CD8-positive, alpha-beta memory T cell (primary cell): ENCODE data around the gene KIF6. TPM values are rescaled to one million over a fixed set of nuclear protein-coding genes. Genes with fewer than 3 reads are reported as not detected.
"Not testable (repeated sequence)": the region's sequence is repeated elsewhere in the genome, so short reads cannot be mapped to it uniquely, and the experiment has no call there.

Source experiments
- CTCF ChIA-PET: fragments of 350-600 bp; sonication (Branson Sonifier 250); formaldehyde crosslinking; loops from one replicate; lab custom pipeline; 2021; ENCODE audit warnings: antibody characterized with exemption; lab: Charles Lee
- POLR2A ChIA-PET: fragments of 350-600 bp; sonication (Branson Sonifier 250); formaldehyde crosslinking; loops from one replicate; lab custom pipeline; 2021; ENCODE audit warnings: antibody characterized with exemption; lab: Charles Lee
- DNase-seq, 5 donors: peaks; one replicate each; pipeline versions ENCODE4 v3.0.0 to v3.0.0-alpha.2; 2020 to 2022; ENCODE audit warnings: mixed read lengths in 1 of 5
- H3K27ac ChIP-seq: one replicate; pipeline ENCODE4 v1.7.0; 2013; ENCODE audit warnings: low read depth, mild to moderate bottlenecking, low read length, moderate library complexity
- H3K27me3 ChIP-seq: 2 replicates; pipeline ENCODE4 v1.7.0; 2013; ENCODE audit warnings: low read length, mild to moderate bottlenecking; ENCODE audit not compliant: insufficient read depth, poor library complexity, severe bottlenecking
- H3K36me3 ChIP-seq: 2 replicates; pipeline ENCODE4 v1.7.0; 2013; ENCODE audit warnings: mild to moderate bottlenecking, low read length, moderate library complexity; ENCODE audit not compliant: insufficient read depth
- H3K4me1 ChIP-seq: 2 replicates; pipeline ENCODE4 v1.7.0; 2013; ENCODE audit warnings: mild to moderate bottlenecking, low read length, moderate library complexity; ENCODE audit not compliant: insufficient read depth
- H3K4me3 ChIP-seq: 2 replicates; pipeline ENCODE4 v1.7.0; 2013; ENCODE audit warnings: mild to moderate bottlenecking, low read length
- H3K9me3 ChIP-seq: 2 replicates; pipeline ENCODE4 v1.7.0; 2013; ENCODE audit warnings: mild to moderate bottlenecking, low read length
- H3K27ac Mint-ChIP-seq, 8 donors: one replicate each; pipeline ENCODE4 v1.8.0; 2020 to 2021; ENCODE audit warnings: mixed read lengths in 8 of 8, mild to moderate bottlenecking in 6 of 8, inconsistent platforms in 3 of 8, moderate library complexity in 3 of 8
- H3K27me3 Mint-ChIP-seq, 2 donors: one replicate each; pipeline ENCODE4 v1.8.0; 2020 to 2021; ENCODE audit warnings: mixed read lengths in 2 of 2, mild to moderate bottlenecking in 1 of 2, moderate library complexity in 1 of 2
- H3K36me3 Mint-ChIP-seq, 3 donors: one replicate each; pipeline ENCODE4 v1.8.0; 2020 to 2021; ENCODE audit warnings: mixed read lengths in 3 of 3, inconsistent platforms in 1 of 3, mild to moderate bottlenecking in 1 of 3
- H3K4me1 Mint-ChIP-seq, 3 donors: one replicate each; pipeline ENCODE4 v1.8.0; 2020 to 2021; ENCODE audit warnings: mixed read lengths in 3 of 3, inconsistent platforms in 1 of 3, mild to moderate bottlenecking in 1 of 3
- H3K4me3 Mint-ChIP-seq, 7 donors: one replicate each; pipeline ENCODE4 v1.8.0; 2020 to 2021; ENCODE audit warnings: mixed read lengths in 7 of 7, mild to moderate bottlenecking in 6 of 7, moderate library complexity in 4 of 7, inconsistent platforms in 2 of 7
- H3K9me3 Mint-ChIP-seq, 5 donors: one replicate each; pipeline ENCODE4 v1.8.0; 2020 to 2022; ENCODE audit warnings: mixed read lengths in 5 of 5, mild to moderate bottlenecking in 3 of 5, moderate library complexity in 2 of 5, inconsistent platforms in 1 of 5
- polyA plus RNA-seq: library from polyadenylated mRNA; unstranded; fragments of 300-500 nt; fragmentation: Illumina TruSeq; gene quantifications from one replicate; pipeline ENCODE4 v1.2.3, GENCODE V29; 2021
- total RNA-seq, 2 experiments: library from RNA; stranded (reverse); gene quantifications; one replicate each; pipeline ENCODE4 v1.2.3, GENCODE V29; 2021

KIF6 gene
- total and polyA plus RNA-seq, 3 experiments from 2014 or later = 0.22 TPM; not detected in 1

- no peaks in the 10 kb centered on the region for H3K36me3 ChIP-seq
- ChIA-PET CTCF (no interaction called here), POLR2A (no interaction called here)
- no peaks in the 10 kb centered on the region for H3K27me3 ChIP-seq
- H3K9me3 ChIP-seq = no peaks in the 10 kb centered on the region
- Mint-ChIP-seq H3K9me3 (peaks cover 0 to 4% (median 0%) of the 10 kb centered on the region in 5 donors), H3K27me3 (peaks cover 5 to 18% of the 10 kb centered on the region in 2 donors), H3K4me1 (no peaks in the 10 kb centered on the region), H3K27ac (no peak overlapping the region), H3K4me3 (no peak overlapping the region), H3K36me3 (no peaks in the 10 kb centered on the region)
- no peaks in the 10 kb centered on the region for H3K4me1 ChIP-seq
- DNase-seq = no peak
- H3K4me3 ChIP-seq = no peak overlapping the region
- H3K27ac ChIP-seq = no peak overlapping the region
These were observed 6.4 kb upstream of the KIF6 start for GRCh38 chr6:39731565-39731964.

DNA sequence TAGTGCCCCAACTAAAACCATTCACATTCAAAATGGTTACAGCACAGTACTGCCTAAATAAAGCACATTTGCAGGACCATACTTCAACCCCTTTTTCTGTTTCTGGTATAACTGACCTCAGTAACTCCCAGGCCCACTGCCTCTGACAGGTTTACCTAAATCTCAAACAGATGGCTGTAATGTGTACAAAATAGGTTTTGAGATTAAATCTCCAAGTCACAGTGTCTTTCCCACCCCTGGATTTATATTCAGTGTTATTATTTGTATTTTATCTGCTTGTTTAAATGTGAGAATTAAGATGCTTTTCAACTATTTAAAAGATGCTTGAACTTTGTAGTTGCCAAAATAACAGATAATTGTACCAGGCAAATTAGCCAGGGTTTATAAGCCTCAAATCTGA is 4.7 kb upstream of the KIF6 start:
- ChIA-PET POLR2A (no interaction called here), CTCF (no interaction called here)
- no peaks in the 10 kb centered on the region for H3K27me3 ChIP-seq
- DNase-seq = no peak
- H3K4me1 Mint-ChIP-seq = no peaks in the 10 kb centered on the region
- no peak overlapping the region for H3K4me3 Mint-ChIP-seq
- H3K36me3 Mint-ChIP-seq = no peaks in the 10 kb centered on the region
- H3K9me3 Mint-ChIP-seq = peaks cover 0 to 4% (median 0%) of the 10 kb centered on the region in 5 donors
- H3K27me3 Mint-ChIP-seq = peaks cover 5 to 22% of the 10 kb centered on the region in 2 donors
- no peaks in the 10 kb centered on the region for H3K9me3 ChIP-seq
- H3K36me3 ChIP-seq = no peaks in the 10 kb centered on the region
- H3K27ac ChIP-seq = no peak overlapping the region
- no peak overlapping the region for H3K4me3 ChIP-seq
- H3K27ac Mint-ChIP-seq = no peak overlapping the region
- H3K4me1 ChIP-seq = no peaks in the 10 kb centered on the region

- Histone ChIP-seq H3K36me3 (no peaks in the 10 kb centered on the region), H3K4me1 (peaks cover 5% of the 10 kb centered on the region), H3K9me3 (no peaks in the 10 kb centered on the region), H3K27me3 (no peaks in the 10 kb centered on the region), H3K27ac (no peak overlapping the region), H3K4me3 (no peak overlapping the region)
- peaks cover 0 to 4% (median 2%) of the 10 kb centered on the region in 5 donors for H3K9me3 Mint-ChIP-seq
- no peaks in the 10 kb centered on the region for H3K36me3 Mint-ChIP-seq
- peaks cover 0 to 5% (median 2%) of the 10 kb centered on the region in 3 donors for H3K4me1 Mint-ChIP-seq
- H3K4me3 Mint-ChIP-seq = peak overlapping the region in 3 of 7 donors; percentile 7 to 86 (median 9)
- DNase-seq = no peak
- ChIA-PET CTCF (no interaction called here), POLR2A (no interaction called here)
- peaks cover 0 to 22% of the 10 kb centered on the region in 2 donors for H3K27me3 Mint-ChIP-seq
- no peak overlapping the region for H3K27ac Mint-ChIP-seq
These were observed 407 bp upstream of the KIF6 start for GRCh38 chr6:39725632-39725997.

- H3K4me1 Mint-ChIP-seq, H3K27ac ChIP-seq, H3K9me3 ChIP-seq, H3K36me3 Mint-ChIP-seq, H3K27ac Mint-ChIP-seq, H3K4me3 ChIP-seq, DNase-seq, CTCF ChIA-PET, H3K27me3 ChIP-seq, H3K36me3 ChIP-seq, H3K9me3 Mint-ChIP-seq, POLR2A ChIA-PET, H3K4me3 Mint-ChIP-seq, H3K4me1 ChIP-seq: not testable (repeated sequence)
- peaks cover 0 to 25% of the 10 kb centered on the region in 2 donors for H3K27me3 Mint-ChIP-seq
These were observed 1.9 kb downstream of the KIF6 start for GRCh38 chr6:39723350-39723749.

GRCh38 chr6:39714802-39715201 is 10.4 kb downstream of the KIF6 start:
- no peak for DNase-seq
- H3K36me3 Mint-ChIP-seq = no peaks in the 10 kb centered on the region
- H3K4me3 Mint-ChIP-seq = no peak overlapping the region
- CTCF ChIA-PET = no interaction called here
- Histone ChIP-seq H3K27me3 (no peaks in the 10 kb centered on the region), H3K4me3 (no peak overlapping the region), H3K36me3 (no peaks in the 10 kb centered on the region), H3K27ac (no peak overlapping the region), H3K4me1 (no peaks in the 10 kb centered on the region), H3K9me3 (no peaks in the 10 kb centered on the region)
- H3K27ac Mint-ChIP-seq = no peak overlapping the region
- H3K9me3 Mint-ChIP-seq = peaks cover 0 to 5% (median 0%) of the 10 kb centered on the region in 5 donors
- POLR2A ChIA-PET = no interaction called here
- H3K4me1 Mint-ChIP-seq = no peaks in the 10 kb centered on the region
- H3K27me3 Mint-ChIP-seq = peaks cover 0 to 17% of the 10 kb centered on the region in 2 donors

DNA sequence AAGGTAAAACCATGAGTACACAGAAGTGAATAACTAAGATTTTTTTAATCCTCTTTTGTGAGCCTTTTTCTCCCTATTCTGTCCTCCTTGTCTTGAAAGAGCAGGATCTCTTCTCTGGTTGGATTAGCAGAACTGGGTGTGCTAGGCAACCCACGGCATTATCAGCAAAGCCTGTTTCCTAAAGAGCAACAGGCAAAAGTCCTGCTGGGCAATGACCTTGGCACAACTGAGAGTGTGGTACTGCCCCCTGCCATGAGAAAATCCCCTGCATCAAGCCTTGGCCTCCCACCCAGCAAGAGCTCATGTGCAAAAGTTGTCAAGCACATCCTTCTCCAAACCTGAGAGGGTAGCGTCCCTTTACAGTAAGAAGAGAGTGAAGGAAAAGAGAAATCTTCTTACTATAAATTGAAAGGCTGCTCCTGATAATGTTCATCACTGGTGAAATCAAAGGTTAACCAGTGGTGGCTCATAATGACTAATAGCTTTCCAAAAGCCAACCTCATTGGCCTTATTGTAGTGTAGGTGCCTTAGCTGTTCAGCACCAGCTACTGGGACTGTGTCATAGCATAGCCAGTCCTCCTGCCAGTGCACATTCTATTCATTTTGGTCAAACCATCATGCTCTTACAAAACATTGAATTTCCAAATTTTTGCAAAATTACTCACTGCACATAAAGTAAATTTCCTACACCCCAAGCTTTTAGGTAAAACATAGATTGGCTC is 17.1 kb downstream of the KIF6 start:
- ChIA-PET POLR2A (no interaction called here), CTCF (no interaction called here)
- H3K27me3 ChIP-seq = no peaks in the 10 kb centered on the region
- Mint-ChIP-seq H3K27ac (peak overlapping the region in 1 of 8 donors; percentile 64), H3K4me3 (no peak overlapping the region), H3K9me3 (peaks cover 0 to 3% (median 0%) of the 10 kb centered on the region in 5 donors), H3K36me3 (no peaks in the 10 kb centered on the region), H3K27me3 (peaks cover 0 to 32% of the 10 kb centered on the region in 2 donors), H3K4me1 (no peaks in the 10 kb centered on the region)
- H3K36me3 ChIP-seq = no peaks in the 10 kb centered on the region
- no peak overlapping the region for H3K4me3 ChIP-seq
- H3K4me1 ChIP-seq = no peaks in the 10 kb centered on the region
- no peaks in the 10 kb centered on the region for H3K9me3 ChIP-seq
- H3K27ac ChIP-seq = no peak overlapping the region
- DNase-seq = no peak

DNA sequence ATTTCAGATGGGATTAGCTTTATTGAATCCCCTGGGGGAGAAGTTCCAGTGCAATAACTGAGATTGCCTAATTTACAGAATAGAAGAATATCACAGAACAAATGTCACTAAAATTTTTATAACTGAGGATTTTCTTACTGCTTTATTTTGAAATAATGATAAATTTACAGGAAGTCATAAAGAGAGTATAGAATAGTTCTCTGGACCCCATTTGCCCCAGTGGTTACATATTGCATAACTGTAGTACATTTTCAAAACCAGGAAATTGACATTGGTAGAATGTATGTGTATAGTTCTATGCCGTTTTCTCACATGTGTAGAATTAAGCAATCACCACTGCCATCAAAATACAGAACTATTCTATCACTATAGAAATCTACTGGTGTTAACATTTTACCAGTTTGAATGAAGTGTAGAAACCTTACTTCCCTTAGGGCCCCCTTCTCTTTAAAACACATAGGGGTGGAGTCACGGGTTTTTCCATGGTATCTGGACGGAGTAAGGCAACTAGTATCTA is 18.3 kb downstream of the KIF6 start:
- H3K9me3 Mint-ChIP-seq = peaks cover 0 to 3% (median 0%) of the 10 kb centered on the region in 5 donors
- no peaks in the 10 kb centered on the region for H3K36me3 Mint-ChIP-seq
- Histone ChIP-seq H3K4me1 (no peaks in the 10 kb centered on the region), H3K9me3 (no peaks in the 10 kb centered on the region), H3K36me3 (no peaks in the 10 kb centered on the region), H3K27ac (no peak overlapping the region), H3K4me3 (no peak overlapping the region), H3K27me3 (no peaks in the 10 kb centered on the region)
- ChIA-PET POLR2A (no interaction called here), CTCF (no interaction called here)
- peaks cover 0 to 33% of the 10 kb centered on the region in 2 donors for H3K27me3 Mint-ChIP-seq
- no peak overlapping the region for H3K27ac Mint-ChIP-seq
- no peak for DNase-seq
- H3K4me3 Mint-ChIP-seq = no peak overlapping the region
- H3K4me1 Mint-ChIP-seq = no peaks in the 10 kb centered on the region

DNA sequence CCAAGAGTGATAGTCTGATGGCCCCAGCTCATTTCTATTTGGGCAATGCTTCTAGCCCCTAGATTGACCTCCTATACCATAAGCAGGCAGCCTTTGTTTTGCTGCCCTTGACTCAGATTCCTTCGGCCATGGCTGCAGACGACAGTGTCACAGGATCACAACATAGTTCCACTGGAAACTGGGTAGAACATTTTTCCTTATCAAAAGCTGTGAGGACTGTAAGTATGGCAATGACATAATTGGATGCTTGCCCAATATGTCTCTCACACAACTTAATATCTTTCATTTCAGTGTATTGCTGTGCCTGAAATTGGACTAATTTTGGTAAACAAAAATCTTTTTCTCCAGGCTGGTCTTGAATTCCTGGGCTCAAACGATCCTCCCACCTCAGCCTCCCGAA is 22.9 kb downstream of the KIF6 start:
- Histone ChIP-seq H3K27ac (no peak overlapping the region), H3K9me3 (no peaks in the 10 kb centered on the region), H3K36me3 (no peaks in the 10 kb centered on the region), H3K27me3 (no peaks in the 10 kb centered on the region), H3K4me3 (no peak overlapping the region), H3K4me1 (no peaks in the 10 kb centered on the region)
- Mint-ChIP-seq H3K4me1 (no peaks in the 10 kb centered on the region), H3K27ac (no peak overlapping the region), H3K9me3 (peaks cover 0 to 2% (median 0%) of the 10 kb centered on the region in 5 donors), H3K27me3 (peaks cover 0 to 11% of the 10 kb centered on the region in 2 donors), H3K4me3 (no peak overlapping the region), H3K36me3 (no peaks in the 10 kb centered on the region)
- ChIA-PET CTCF (no interaction called here), POLR2A (no interaction called here)
- no peak for DNase-seq
